ENCODE data around the gene TMEM120B. TPM values are rescaled to one million over a fixed set of nuclear protein-coding genes. Genes with fewer than 3 reads are reported as not detected.

Gene TMEM120B
- total RNA-seq, 2 donors from 2014 or later: 8.6 to 13.7 TPM

GRCh38 chr12:121822393-121823100 is 110.0 kb downstream of the TMEM120B start:
- Mint-ChIP-seq H3K4me1 (peaks cover 5% of the 10 kb centered on the region), H3K27me3 (no peaks in the 10 kb centered on the region), H3K36me3 (ENCODE audit: low read depth) (peaks cover 93% of the 10 kb centered on the region), H3K4me3 (no peak overlapping the region), H3K27ac (no peak overlapping the region), H3K9me3 (no peaks in the 10 kb centered on the region)
- no peak for ATAC-seq (replicated peaks)

- no peak for ATAC-seq (replicated peaks)
- Mint-ChIP-seq H3K9me3 (no peaks in the 10 kb centered on the region), H3K36me3 (ENCODE audit: low read depth) (peaks cover 90% of the 10 kb centered on the region), H3K27ac (no peak overlapping the region), H3K27me3 (no peaks in the 10 kb centered on the region), H3K4me1 (peaks cover 5% of the 10 kb centered on the region), H3K4me3 (no peak overlapping the region)
Measured at GRCh38 chr12:121823101-121823726, 110.7 kb downstream of the TMEM120B start.

- H3K9me3 Mint-ChIP-seq: no peaks in the 10 kb centered on the region
- no peak for ATAC-seq (replicated peaks)
- no peaks in the 10 kb centered on the region for H3K27me3 Mint-ChIP-seq
- H3K4me3 Mint-ChIP-seq: no peak overlapping the region
- H3K36me3 Mint-ChIP-seq (ENCODE audit: low read depth): peaks cover 91% of the 10 kb centered on the region
- H3K4me1 Mint-ChIP-seq: peaks cover 7% of the 10 kb centered on the region
- no peak overlapping the region for H3K27ac Mint-ChIP-seq
Measured at GRCh38 chr12:121823727-121824115, 111.2 kb downstream of the TMEM120B start.

GRCh38 chr12:121825041-121825523 is 112.5 kb downstream of the TMEM120B start:
- Mint-ChIP-seq H3K9me3 (no peaks in the 10 kb centered on the region), H3K27ac (no peak overlapping the region), H3K4me1 (peaks cover 9% of the 10 kb centered on the region), H3K4me3 (no peak overlapping the region), H3K27me3 (no peaks in the 10 kb centered on the region), H3K36me3 (ENCODE audit: low read depth) (peaks cover 91% of the 10 kb centered on the region)
- no peak for ATAC-seq (replicated peaks)

- Mint-ChIP-seq H3K27ac (peak overlapping the region; percentile 84), H3K4me1 (peaks cover 9% of the 10 kb centered on the region), H3K36me3 (ENCODE audit: low read depth) (peaks cover 91% of the 10 kb centered on the region), H3K4me3 (no peak overlapping the region), H3K9me3 (no peaks in the 10 kb centered on the region), H3K27me3 (no peaks in the 10 kb centered on the region)
- ATAC-seq (replicated peaks): no peak
Measured at GRCh38 chr12:121826318-121827150, 114.0 kb downstream of the TMEM120B start.

- Mint-ChIP-seq H3K36me3 (ENCODE audit: low read depth) (peaks cover 91% of the 10 kb centered on the region), H3K9me3 (no peaks in the 10 kb centered on the region), H3K4me1 (peaks cover 9% of the 10 kb centered on the region), H3K4me3 (no peak overlapping the region), H3K27ac (peak overlapping the region; percentile 84), H3K27me3 (no peaks in the 10 kb centered on the region)
- no peak for ATAC-seq (replicated peaks)
Measured at GRCh38 chr12:121827351-121828099, 115.0 kb downstream of the TMEM120B start.

- no peak for ATAC-seq (replicated peaks)
- H3K9me3 Mint-ChIP-seq: no peaks in the 10 kb centered on the region
- peaks cover 9% of the 10 kb centered on the region for H3K4me1 Mint-ChIP-seq
- peaks cover 92% of the 10 kb centered on the region for H3K36me3 Mint-ChIP-seq (ENCODE audit: low read depth)
- no peaks in the 10 kb centered on the region for H3K27me3 Mint-ChIP-seq
- H3K4me3 Mint-ChIP-seq: no peak overlapping the region
- peak overlapping the region; percentile 43 for H3K27ac Mint-ChIP-seq
Measured at GRCh38 chr12:121828306-121828705, 115.8 kb downstream of the TMEM120B start.

- Mint-ChIP-seq H3K4me1 (peaks cover 9% of the 10 kb centered on the region), H3K9me3 (no peaks in the 10 kb centered on the region), H3K27ac (peak overlapping the region; percentile 43), H3K4me3 (no peak overlapping the region), H3K27me3 (no peaks in the 10 kb centered on the region), H3K36me3 (ENCODE audit: low read depth) (peaks cover 87% of the 10 kb centered on the region)
- no peak for ATAC-seq (replicated peaks)
Measured at GRCh38 chr12:121828826-121829225, 116.3 kb downstream of the TMEM120B start.

GRCh38 chr12:121829250-121829918 is 116.8 kb downstream of the TMEM120B start:
- no peaks in the 10 kb centered on the region for H3K27me3 Mint-ChIP-seq
- no peak overlapping the region for H3K4me3 Mint-ChIP-seq
- ATAC-seq (replicated peaks): no peak
- peaks cover 81% of the 10 kb centered on the region for H3K36me3 Mint-ChIP-seq (ENCODE audit: low read depth)
- H3K4me1 Mint-ChIP-seq: peaks cover 9% of the 10 kb centered on the region
- no peaks in the 10 kb centered on the region for H3K9me3 Mint-ChIP-seq
- H3K27ac Mint-ChIP-seq: peak overlapping the region; percentile 43

- H3K27me3 Mint-ChIP-seq: no peaks in the 10 kb centered on the region
- no peak for ATAC-seq (replicated peaks)
- H3K36me3 Mint-ChIP-seq (ENCODE audit: low read depth): peaks cover 74% of the 10 kb centered on the region
- H3K9me3 Mint-ChIP-seq: no peaks in the 10 kb centered on the region
- H3K4me1 Mint-ChIP-seq: peaks cover 9% of the 10 kb centered on the region
- H3K27ac Mint-ChIP-seq: no peak overlapping the region
- H3K4me3 Mint-ChIP-seq: no peak overlapping the region
Measured at GRCh38 chr12:121830134-121830533, 117.6 kb downstream of the TMEM120B start.

- H3K4me1 Mint-ChIP-seq: peaks cover 9% of the 10 kb centered on the region
- peaks cover 68% of the 10 kb centered on the region for H3K36me3 Mint-ChIP-seq (ENCODE audit: low read depth)
- no peak overlapping the region for H3K4me3 Mint-ChIP-seq
- H3K27ac Mint-ChIP-seq: peak overlapping the region; percentile 48
- no peaks in the 10 kb centered on the region for H3K27me3 Mint-ChIP-seq
- ATAC-seq (replicated peaks): no peak
- H3K9me3 Mint-ChIP-seq: no peaks in the 10 kb centered on the region
Measured at GRCh38 chr12:121830588-121831265, 118.2 kb downstream of the TMEM120B start.

Data from activated T-helper 17 cell treated with anti-CD3 and anti-CD28 coated beads, Interleukin-2, amount 50 U/mL, for 72 hours (primary cell).